ENCODE data around the gene NTSR1.

The NTSR1 gene

DNA sequence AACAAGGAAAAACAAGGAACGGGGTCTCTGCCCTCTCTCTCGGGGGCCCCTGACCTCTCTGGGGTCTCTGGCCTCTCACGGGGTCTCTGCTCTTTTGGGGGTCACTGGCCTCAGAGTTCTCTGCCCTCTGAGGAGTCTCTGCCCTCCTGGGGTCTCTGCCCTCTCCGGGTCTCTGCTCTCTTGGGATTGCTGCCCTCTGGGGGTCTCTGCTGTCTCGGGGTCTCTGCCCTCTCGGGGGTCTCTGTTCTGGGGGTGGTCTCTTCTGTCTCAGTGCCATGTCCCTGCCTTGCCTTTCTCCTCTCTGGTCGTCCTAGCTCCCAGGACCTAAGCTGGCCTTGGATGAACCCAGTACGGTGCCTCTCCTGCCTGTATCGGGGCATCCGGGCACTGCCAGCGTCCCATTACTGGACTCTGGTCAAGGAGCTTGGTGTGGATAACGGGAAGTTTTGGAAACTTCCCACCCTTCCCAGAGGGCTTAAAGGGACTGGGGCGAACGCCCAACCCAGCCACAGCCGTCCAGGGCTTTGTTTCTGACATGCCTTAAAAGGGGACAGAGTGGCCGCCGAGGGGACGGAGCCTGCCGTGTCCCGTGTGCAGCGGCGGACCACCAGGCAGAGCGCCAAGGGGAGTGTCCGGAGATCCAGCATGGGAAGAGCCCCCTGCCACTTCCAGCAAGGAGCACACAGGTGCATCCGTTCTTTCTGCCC lies 62.9 kb downstream of the NTSR1 start:
- DNase-seq (ENCODE audit: low read depth, low spot score), result no peak

DNA sequence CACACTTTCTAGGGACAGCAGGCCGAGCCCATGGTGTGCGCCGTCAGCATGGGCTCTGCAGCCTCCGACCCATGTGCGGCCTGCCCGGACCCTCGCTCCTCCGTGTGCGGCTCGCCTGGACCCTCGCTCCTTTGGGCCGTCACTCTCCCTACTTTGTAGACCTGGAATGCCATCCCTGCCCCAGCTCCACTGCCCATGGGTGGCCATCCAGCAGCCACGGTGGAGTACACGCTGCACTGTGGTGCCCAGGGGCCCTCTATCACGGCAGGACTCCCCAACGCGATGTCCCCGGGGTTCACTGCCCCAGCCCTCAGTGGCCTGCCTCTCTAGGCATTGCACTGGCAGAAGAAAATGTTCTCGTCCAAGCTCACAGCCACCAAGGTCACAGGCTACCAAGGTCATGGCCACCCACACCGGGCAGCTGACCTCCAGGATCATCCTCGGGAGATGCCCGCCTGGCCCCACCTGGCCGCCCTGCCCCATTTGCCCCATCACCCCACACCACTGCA lies 63.5 kb downstream of the NTSR1 start:
- DNase-seq (ENCODE audit: low read depth, low spot score), result no peak

DNA sequence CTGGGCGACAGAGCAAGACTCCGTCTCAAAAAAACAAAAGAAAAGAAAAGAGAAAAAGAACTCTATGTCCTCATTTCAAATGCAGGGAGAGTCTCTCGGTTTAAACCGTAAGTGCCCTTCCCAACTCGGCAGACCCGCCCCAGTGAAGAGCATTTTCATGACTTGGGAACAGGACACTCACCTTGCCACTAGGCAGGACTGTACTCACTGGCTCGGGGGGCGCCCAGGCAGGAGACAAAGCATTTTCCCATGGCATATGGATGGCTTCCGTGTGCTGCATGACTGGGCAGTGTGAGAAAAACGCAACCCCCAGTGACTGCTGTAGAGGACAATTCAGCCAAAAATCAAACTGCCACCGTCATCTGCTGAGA lies 64.0 kb downstream of the NTSR1 start:
- no peak for DNase-seq (ENCODE audit: low read depth, low spot score)

DNA sequence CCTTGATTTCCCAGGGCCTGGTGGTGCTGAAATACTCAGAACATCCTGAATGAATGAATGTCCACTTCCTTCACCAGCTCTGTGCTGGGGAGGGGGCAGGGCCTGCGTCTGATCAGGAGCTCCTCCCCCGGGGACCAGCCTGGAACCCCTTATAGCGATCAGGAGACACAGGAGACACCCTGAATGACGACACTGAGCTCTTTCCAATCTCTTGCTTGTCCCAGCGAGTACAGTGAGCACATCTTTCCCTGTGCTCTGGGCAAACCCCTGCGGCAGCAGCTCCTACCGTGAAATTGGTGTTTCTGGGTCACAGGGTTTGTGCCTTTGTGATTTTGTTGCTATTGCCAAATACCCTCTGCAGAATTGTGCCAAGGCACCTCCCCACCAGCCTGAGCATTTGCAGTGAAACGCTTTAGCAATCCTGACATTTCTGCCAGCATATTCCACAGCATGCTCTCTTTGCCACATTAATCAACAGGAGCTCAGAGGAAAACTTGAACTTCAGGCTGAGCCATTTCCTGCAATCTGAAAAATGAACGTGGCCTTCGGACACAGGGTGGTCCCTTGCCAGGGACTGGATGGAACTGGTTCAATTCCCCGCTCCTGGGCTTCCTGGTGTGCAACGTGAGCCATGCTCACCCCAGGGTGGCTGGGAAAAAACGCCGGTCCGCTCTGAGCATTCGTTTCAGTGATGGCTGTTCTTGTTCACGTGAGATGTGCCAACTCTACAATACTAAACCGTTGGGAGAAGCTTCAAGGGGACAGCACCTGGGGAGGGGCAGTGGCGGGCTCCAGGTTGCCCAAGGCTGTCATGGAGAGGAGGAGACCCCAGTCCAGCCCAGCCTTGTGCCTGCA lies 64.6 kb downstream of the NTSR1 start:
- DNase-seq (ENCODE audit: low read depth, low spot score), result no peak

DNA sequence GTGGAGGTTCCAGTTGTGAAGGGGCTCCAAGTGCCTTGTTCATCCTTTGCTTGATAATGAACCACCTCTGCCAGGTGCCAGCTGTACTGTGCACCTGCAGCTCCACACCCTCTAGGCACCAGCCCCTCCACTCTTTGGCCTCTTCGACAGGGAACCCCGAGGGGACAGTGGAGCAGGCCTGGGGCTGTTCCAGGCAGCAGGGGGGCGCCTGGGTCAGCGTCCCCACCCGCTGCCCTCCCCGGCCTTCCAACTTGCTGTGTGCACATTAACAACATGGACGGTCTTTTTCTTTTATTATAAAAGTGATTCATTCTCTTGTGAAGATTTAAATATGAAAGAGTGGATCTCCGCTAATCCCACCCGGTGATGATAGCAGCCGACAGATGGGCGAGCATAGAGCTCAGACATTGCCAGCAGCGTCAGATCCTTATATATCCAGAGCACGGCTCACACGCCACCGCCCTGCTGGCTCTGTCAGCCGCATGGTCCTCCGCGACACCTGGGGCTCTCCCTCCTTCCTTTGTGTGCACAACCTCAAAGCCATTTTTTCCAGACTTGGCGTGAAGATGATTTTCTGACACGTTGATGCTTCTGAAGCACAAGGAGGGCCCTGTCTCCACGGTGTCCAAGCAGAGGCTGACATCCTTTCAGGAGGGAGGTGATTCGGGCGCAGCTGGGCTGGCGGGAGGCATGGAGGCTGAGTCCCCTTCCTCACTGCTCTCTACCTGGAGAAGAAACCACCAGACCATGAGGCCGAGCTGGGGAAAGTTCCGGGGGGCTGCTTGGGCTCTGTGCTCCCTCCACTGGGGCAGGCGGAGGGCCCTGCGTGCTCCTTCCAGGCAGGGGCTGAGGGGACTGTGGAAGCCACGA lies 65.4 kb downstream of the NTSR1 start:
- no peak for DNase-seq (ENCODE audit: low read depth, low spot score)

DNA sequence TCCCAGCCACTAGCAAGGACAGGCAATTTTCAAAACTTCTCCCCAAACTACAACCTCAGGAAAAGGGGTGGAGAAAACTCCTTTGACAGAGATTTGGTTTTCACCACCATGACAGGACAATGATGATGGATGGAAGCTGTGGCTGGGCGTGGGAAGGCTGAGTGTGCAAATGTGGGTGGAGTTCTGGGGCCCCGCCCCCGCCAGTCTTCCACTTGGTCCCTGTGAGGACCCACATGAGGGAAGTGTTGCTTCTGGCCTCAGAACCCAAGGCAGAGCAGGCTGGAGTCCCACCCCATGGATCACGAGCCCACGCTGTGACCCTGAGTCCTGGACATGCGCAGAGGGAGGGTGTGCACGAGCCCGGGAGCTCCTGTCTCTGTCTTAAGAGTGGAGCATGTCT lies 66.1 kb downstream of the NTSR1 start:
- no peak for DNase-seq (ENCODE audit: low read depth, low spot score)

DNA sequence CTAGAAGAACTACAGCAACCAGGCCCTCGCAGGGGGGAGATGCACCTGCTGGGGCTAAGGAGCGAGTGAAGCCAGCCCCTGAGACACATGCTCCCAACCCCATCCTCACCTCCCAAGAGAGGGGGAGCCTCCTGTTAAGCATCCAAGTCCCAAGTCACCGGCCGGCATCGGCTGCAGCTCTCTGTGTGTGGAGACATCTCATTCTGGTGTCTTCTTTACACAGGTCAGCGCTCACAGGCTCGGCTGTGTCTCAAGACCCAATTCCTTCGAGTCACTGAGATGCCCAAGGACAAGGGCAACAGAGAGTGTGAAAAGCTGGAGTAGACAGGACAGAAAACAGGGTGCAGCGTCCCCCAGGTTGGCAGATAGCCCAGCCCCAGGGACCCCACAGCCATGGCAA lies 66.6 kb downstream of the NTSR1 start:
- no peak for DNase-seq (ENCODE audit: low read depth, low spot score)

DNA sequence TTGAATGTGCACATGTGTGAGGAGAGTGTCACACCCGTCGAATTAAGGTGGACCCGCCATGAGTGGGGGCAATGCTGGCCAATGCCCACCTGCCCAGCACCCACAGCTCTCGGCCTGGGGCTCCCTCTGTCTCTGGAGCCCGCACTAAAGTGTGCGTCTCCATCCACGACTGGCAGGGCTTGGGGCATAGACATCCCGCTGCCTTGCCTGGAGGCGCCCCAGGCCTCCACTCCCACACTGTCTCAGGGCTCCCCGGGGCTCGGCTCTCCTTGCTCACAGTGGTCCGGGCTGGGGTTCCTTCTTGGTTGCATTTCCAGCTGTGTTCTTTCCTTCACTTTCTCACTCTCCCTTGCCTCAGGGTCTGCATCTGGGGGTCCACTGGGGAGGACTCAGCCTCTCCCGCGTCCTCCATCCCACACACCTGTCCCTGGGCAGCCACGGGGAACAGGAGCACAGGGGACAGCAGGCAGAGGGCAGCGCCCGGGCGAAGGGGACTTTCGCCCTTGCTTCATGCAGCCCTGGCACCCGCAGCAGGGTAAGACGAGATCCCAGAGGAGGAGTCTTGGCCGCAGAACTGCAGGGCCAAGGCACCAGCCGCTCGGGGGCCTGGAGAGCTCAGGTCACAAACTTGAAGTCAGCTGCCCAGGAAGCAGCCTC lies 67.5 kb downstream of the NTSR1 start:
- DNase-seq (ENCODE audit: low read depth, low spot score), result no peak

DNA sequence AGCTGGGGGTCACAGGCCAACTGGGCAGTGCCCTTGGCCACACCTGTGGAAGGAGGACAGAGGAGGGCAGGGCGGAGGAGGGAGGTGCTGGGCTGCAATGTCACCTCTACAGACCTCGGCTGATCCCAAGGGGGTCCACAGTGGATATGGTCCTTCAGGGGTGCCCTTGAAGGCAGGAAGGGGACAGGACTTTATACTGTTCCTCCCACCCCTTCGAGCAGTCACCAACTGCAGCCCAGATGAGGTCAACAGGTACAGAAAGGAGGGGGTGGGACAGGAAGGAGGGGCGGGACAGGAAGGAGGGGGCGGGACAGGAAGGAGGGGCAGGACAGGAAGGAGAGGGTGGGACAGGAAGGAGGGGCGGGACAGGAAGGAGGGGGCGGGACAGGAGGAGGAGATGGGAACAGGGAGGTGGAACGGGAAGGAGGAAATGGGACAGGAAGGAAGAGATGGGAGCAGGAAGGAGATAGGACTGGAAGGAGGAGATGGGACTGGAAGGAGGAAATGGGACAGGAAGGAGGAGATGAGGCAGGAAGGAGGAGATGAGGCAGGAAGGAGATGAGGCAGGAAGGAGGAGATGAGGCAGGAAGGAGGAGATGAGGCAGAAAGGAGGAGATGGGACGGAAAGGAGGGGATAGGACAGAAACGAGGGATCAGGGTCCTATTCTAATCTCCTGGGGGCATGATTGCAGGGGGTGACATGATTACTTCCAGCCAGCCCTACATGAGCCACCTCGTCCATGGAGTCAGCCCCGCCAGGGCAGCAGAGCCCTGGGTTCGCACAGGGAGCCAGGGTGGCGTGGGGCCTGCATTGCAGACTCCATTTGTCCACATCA lies 68.3 kb downstream of the NTSR1 start:
- DNase-seq (ENCODE audit: low read depth, low spot score), result peak; percentile 27

DNA sequence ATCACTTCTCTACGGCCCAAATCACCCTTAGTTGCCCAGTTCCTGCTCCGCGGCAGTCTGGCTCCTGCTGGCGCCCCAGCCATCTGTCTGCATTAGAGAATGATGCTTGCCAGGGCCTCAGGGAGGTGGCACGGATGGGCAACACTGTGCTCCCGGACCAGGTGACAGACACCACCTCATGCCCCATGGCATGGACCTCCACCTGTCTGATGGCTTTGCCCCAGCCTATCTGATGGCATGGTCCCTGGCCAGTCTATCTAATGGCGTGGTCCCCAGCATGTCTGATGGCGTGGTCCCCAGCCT lies 68.8 kb downstream of the NTSR1 start:
- no peak for DNase-seq (ENCODE audit: low read depth, low spot score)

DNA sequence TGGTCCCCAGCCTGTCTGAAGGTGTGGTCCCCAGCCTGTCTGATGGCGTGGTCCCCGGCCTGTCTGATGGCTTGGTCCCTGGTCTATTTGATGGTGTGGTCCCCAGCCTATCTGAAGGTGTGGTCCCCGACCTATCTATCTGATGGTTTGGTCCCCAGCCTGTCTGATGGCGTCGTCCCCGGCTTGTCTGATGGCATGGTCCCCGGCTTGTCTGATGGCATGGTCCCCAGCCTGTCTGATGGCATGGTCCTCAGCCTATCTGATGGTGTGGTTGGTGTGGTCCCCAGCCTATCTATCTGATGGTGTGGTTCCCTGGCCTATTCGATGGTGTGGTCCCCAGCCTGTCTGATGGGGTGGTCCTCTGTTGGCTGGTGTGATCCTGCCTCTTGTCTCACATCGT lies 69.4 kb downstream of the NTSR1 start:
- no peak for DNase-seq (ENCODE audit: low read depth, low spot score)

DNA sequence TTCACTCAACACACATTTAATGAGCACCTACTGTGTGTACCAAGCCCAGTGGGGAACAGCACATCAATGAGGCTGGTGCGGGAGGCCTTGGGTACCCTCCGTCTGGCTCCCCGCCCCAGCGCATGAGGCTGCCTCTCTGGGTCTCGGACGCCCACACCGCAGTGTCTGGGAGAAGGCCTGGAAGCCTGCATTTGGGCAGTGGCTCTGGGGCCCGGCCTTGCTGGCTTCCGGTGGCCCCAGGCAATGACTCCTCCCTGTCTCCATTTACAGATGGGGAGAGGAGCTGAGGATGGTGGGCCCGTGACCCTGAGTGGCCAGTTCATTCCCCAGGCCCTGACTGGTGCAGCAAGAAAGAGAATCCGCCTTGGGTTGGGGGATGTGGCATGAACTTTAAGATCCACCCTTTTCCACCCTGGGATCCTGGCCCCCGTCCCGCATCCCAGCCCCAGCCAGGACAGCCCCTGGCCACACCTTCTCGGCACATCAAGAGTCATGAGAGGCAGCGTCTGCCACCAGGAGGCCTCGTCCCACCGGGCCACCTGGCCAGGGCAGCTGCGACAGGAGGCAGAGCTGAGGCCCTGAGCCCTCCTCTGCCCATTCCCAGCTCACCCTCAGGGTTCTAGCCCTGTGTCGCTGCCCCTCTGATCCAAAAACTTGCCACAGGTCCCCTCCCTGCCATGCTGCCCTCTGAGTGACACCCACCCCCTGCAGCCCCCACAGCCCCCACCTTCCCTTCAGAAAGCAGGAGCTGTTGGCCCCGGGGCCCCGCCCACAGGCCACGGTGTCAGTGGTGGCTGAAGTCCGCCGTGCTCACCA lies 70.2 kb downstream of the NTSR1 start:
- no peak for DNase-seq (ENCODE audit: low read depth, low spot score)

DNA sequence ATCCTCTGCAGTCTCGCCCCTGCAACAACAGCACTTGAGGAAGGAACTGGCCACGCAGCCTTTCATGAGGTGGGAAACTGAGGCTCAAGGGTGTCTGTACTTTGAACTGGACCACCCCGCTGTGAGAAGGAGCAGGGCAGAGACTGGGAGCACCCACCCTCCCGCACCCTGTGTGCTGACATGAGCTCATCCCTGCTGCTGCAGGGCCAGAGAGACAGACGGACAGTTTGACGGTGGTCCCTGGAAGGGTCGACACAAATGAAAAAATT lies 70.7 kb downstream of the NTSR1 start:
- DNase-seq (ENCODE audit: low read depth, low spot score), result no peak

DNA sequence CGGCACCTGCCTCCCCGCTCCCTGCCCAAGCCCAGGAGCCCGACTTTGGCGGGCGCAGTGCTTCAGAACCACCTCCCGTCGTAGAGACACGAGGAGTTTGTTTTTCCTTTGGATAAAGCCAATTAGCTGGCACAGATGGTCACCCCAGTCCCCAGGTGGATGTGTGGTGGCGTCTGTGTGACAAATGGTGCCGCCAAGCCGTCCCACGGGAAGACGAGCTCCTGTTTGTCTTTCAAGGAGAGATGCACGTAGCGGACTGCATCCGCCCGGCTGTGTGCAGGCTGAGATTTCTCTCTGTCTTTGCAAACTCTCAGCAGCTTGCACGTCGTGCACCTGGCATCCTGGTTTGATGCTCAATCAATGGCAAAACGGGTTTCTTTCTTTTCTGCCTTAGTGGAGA lies 71.6 kb downstream of the NTSR1 start:
- DNase-seq (ENCODE audit: low read depth, low spot score), result no peak

DNA sequence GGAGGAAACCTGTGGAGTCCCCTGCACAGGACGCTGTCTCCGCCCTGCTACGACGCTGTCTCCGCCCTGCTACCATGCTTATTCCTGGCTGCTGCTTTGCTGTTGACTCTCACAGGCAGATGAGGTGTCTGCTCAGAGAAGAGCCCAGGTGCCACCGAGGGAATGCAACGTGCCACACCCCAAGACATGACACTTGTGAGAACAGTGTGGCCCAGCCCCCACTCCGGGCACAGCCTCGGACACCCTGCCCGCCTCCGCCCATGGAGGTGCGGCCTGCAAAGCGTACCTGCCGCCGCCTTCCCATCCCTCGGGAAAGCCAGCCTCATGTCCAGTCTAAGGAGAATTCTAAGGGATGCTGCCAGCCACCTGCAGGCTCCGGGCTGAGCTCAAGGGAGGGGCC lies 72.1 kb downstream of the NTSR1 start:
- no peak for DNase-seq (ENCODE audit: low read depth, low spot score)

DNA sequence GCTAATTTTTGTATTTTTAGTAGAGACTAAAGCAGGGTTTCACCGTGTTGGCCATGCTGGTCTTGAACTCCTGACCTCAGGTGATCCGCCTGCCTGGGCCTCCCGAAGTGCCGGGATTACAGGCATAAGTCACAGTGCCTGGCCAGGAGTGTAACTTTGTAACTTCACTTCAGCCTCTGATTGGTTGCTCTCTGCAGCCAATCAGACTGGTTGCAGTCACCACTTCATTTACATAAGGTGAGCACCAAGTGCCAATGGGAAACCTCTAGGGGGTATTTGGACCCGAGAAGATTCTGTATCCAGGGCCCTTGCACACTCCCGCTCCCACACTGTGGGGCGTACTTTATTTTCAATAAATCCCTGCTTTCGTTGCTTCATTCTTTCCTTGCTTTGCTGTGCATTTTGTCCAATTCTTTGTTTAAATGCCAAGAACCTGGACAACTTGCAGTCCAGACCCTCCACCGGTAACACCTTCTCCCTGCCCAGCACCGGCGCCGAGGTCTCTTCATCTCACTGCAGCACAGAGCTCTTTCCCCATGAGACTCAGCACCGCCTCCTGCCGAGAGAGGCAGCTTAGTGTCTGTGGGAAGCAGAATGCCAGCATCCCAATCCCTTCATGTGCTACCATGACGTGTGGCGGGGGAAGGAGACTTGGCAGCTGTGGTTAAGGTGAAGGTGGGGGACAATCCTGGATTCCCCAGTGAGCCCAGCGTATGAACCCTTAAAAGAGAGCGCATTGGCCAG lies 73.7 kb downstream of the NTSR1 start:
- DNase-seq (ENCODE audit: low read depth, low spot score), result no peak

DNA sequence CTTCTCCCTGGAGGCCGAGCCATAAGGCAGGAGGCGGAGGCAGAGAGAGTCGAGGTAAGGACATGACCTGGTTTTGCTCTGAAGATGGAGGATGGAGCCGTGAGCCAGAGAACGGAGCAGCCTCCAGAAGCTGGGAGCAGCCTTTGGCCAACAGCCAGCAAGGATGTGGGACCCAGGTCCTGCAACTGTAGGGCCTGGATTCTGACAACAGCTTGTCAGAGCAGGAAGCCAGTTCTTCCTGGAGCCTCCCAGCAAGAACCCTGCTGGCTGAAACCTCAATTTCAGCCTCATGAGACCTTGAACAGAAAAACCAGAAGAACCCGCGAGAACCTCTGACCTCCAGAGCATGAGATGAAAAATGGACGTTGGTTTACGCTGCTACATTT lies 74.2 kb downstream of the NTSR1 start:
- no peak for DNase-seq (ENCODE audit: low read depth, low spot score)

DNA sequence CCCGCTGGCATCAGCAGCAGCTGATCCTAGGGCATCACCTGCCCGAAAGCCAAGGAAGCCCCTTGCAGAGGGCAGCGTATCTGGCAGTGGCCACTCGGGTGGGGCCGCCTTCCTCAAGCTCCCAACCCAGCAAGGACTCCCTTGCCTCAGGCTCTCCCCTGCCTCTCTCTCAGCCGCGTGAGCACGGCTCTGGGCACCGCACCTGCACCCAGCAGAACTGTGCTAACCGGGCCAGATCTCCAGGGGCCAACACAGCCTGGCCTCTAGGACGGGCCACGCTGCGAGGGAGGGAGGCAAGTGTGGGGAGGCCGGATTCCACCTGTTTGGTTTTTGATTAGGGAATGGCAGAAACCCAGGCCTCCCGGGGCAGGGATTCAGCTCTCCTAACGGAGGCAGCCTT lies 75.9 kb downstream of the NTSR1 start:
- no peak for DNase-seq (ENCODE audit: low read depth, low spot score)

DNA sequence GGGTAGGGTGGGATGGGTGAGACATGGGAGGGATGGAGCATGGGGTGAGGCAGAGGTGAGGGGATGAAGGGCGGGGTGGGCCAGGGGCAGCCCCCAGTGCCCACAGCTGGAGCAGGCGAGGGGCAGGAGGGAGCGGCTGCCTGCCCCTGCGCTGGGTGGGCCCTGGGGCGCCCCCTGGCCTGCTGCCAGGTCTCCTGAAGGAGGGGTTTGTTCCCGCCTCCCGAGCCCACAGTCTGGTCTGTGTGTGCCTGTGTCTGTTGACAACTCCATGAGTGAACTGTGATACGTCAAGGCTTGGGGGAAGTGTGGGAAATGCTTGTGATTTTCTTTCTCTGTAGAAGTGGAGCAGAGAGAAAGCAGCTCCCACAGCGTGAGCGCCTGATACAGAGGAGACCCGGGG lies 76.8 kb downstream of the NTSR1 start:
- no peak for DNase-seq (ENCODE audit: low read depth, low spot score)

DNA sequence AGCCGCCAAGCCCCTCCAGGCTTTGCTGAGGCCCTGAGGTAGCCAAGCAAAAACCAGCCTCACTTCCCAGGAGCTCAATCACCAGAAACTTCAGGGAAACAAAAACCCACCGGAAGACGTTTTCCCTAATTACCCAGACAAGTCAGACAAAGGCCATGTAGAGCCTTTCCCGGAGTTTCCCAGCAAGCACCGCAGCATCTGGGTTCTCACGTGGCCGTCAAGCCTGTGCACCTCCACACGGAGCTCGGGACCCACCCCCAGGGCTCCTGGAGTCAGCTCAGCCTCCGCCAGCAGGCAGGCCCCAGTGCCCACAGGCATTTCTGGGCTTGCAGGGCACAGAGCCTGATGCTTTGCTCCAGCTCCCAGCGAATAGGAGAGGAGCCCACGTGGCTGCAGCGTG lies 77.5 kb downstream of the NTSR1 start:
- no peak for DNase-seq (ENCODE audit: low read depth, low spot score)
